ENCODE data around the gene CCDC134.

CCDC134 gene

DNA sequence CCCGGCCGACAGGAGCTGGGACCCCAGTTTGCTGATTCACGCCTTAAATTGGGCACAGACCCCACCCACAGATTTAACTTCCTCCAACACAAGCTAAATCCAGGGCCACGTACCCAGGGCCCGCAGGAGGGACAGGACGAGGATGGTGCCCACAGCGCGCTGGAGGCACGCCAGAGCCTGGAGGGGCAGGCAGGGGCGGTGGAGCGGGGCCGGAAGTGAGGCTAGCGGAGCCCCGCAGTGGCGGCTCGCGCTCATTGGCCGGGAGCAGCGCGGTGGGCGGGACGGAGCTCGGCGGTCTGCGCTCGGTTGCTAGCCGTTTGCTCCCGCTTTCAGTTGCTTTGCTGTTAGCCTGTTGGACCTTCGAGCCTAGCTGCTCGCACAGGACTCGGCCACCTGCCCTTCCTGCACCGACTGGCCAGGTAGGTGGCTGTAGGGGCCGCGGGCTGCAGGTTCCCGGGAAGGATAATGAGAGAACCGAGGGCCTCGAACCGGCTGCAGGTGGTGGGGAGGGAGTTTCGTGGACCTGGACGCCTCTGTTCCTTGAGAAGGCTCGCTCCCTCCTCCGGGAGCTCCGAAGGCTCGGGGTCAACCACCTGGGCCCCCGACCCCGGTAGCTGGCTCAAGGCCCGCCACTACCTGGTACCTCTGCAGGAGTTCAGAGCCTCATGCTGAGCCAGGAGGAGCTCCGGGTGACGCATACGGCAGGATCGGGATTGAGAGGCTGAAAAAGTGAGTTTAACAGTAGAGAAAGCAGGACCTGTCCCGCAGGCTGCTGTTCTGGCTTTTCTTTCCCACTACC lies at the start of gene CCDC134 (continued):
- peak; percentile 63; the same call in 1 of the 2 replicates for TF ChIP-seq GLIS1 (tag by site-specific recombination; IDR thresholded peaks at IDR 0.05)
- TF ChIP-seq SCRT1 (tag by site-specific recombination; IDR thresholded peaks at IDR 0.05; ENCODE audit: borderline replicate concordance), result peak; percentile 79; the same call in 1 of the 2 replicates
- TF ChIP-seq, protein P1, sequence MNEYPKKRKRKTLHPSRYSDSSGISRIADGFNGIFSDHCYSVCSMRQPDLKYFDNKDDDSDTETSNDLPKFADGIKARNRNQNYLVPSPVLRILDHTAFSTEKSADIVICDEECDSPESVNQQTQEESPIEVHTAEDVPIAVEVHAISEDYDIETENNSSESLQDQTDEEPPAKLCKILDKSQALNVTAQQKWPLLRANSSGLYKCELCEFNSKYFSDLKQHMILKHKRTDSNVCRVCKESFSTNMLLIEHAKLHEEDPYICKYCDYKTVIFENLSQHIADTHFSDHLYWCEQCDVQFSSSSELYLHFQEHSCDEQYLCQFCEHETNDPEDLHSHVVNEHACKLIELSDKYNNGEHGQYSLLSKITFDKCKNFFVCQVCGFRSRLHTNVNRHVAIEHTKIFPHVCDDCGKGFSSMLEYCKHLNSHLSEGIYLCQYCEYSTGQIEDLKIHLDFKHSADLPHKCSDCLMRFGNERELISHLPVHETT (tag by site-specific recombination; IDR thresholded peaks at IDR 0.05), result peak; percentile 48; the same call in 1 of the 2 replicates
- TF ChIP-seq ZBTB8A (tag by site-specific recombination; IDR thresholded peaks at IDR 0.05), result peak; percentile 98
- peak; percentile 73 for TF ChIP-seq ZBTB26 (tag by site-specific recombination; optimal IDR thresholded peaks at IDR 0.05)
- TF ChIP-seq ZNF341 (tag by site-specific recombination; IDR thresholded peaks at IDR 0.05; ENCODE audit: low read depth), result peak; percentile 62
- TF ChIP-seq ZBTB48 (tag by site-specific recombination; IDR thresholded peaks at IDR 0.05), result peak; percentile 13; the same call in 1 of the 2 replicates
- peak; percentile 69 for TF ChIP-seq EGR2 (tag by site-specific recombination; IDR thresholded peaks at IDR 0.05; ENCODE audit: low read depth)
- TF ChIP-seq, protein P2, sequence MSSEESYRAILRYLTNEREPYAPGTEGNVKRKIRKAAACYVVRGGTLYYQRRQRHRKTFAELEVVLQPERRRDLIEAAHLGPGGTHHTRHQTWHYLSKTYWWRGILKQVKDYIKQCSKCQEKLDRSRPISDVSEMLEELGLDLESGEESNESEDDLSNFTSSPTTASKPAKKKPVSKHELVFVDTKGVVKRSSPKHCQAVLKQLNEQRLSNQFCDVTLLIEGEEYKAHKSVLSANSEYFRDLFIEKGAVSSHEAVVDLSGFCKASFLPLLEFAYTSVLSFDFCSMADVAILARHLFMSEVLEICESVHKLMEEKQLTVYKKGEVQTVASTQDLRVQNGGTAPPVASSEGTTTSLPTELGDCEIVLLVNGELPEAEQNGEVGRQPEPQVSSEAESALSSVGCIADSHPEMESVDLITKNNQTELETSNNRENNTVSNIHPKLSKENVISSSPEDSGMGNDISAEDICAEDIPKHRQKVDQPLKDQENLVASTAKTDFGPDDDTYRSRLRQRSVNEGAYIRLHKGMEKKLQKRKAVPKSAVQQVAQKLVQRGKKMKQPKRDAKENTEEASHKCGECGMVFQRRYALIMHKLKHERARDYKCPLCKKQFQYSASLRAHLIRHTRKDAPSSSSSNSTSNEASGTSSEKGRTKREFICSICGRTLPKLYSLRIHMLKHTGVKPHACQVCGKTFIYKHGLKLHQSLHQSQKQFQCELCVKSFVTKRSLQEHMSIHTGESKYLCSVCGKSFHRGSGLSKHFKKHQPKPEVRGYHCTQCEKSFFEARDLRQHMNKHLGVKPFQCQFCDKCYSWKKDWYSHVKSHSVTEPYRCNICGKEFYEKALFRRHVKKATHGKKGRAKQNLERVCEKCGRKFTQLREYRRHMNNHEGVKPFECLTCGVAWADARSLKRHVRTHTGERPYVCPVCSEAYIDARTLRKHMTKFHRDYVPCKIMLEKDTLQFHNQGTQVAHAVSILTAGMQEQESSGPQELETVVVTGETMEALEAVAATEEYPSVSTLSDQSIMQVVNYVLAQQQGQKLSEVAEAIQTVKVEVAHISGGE (tag by site-specific recombination; conservative IDR thresholded peaks at IDR 0.05; ENCODE audit: low read depth), result peak; percentile 58; the same call in 1 of the 2 replicates
- TF ChIP-seq ZNF335 (tag by site-specific recombination; conservative IDR thresholded peaks at IDR 0.05), result peak; percentile 81
- TF ChIP-seq ZNF501 (tag by site-specific recombination; IDR thresholded peaks at IDR 0.05), result peak; percentile 79
- peak; percentile 91 for TF ChIP-seq SP2 (tag by site-specific recombination; IDR thresholded peaks at IDR 0.05)
- TF ChIP-seq ZFP69B (tag by site-specific recombination; IDR thresholded peaks at IDR 0.05), result peak; percentile 10; the same call in 1 of the 2 replicates
- TF ChIP-seq ZXDB (tag by site-specific recombination; IDR thresholded peaks at IDR 0.05), result peak; percentile 97
- TF ChIP-seq, protein P3, sequence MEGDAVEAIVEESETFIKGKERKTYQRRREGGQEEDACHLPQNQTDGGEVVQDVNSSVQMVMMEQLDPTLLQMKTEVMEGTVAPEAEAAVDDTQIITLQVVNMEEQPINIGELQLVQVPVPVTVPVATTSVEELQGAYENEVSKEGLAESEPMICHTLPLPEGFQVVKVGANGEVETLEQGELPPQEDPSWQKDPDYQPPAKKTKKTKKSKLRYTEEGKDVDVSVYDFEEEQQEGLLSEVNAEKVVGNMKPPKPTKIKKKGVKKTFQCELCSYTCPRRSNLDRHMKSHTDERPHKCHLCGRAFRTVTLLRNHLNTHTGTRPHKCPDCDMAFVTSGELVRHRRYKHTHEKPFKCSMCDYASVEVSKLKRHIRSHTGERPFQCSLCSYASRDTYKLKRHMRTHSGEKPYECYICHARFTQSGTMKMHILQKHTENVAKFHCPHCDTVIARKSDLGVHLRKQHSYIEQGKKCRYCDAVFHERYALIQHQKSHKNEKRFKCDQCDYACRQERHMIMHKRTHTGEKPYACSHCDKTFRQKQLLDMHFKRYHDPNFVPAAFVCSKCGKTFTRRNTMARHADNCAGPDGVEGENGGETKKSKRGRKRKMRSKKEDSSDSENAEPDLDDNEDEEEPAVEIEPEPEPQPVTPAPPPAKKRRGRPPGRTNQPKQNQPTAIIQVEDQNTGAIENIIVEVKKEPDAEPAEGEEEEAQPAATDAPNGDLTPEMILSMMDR (tag by site-specific recombination; IDR thresholded peaks at IDR 0.05), result peak; percentile 12; the same call in 1 of the 2 replicates
- TF ChIP-seq, protein P4, sequence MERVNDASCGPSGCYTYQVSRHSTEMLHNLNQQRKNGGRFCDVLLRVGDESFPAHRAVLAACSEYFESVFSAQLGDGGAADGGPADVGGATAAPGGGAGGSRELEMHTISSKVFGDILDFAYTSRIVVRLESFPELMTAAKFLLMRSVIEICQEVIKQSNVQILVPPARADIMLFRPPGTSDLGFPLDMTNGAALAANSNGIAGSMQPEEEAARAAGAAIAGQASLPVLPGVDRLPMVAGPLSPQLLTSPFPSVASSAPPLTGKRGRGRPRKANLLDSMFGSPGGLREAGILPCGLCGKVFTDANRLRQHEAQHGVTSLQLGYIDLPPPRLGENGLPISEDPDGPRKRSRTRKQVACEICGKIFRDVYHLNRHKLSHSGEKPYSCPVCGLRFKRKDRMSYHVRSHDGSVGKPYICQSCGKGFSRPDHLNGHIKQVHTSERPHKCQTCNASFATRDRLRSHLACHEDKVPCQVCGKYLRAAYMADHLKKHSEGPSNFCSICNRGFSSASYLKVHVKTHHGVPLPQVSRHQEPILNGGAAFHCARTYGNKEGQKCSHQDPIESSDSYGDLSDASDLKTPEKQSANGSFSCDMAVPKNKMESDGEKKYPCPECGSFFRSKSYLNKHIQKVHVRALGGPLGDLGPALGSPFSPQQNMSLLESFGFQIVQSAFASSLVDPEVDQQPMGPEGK (tag by site-specific recombination; IDR thresholded peaks at IDR 0.05), result peak; percentile 98
- TF ChIP-seq, protein P5, sequence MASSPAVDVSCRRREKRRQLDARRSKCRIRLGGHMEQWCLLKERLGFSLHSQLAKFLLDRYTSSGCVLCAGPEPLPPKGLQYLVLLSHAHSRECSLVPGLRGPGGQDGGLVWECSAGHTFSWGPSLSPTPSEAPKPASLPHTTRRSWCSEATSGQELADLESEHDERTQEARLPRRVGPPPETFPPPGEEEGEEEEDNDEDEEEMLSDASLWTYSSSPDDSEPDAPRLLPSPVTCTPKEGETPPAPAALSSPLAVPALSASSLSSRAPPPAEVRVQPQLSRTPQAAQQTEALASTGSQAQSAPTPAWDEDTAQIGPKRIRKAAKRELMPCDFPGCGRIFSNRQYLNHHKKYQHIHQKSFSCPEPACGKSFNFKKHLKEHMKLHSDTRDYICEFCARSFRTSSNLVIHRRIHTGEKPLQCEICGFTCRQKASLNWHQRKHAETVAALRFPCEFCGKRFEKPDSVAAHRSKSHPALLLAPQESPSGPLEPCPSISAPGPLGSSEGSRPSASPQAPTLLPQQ (tag by site-specific recombination; IDR thresholded peaks at IDR 0.05), result peak; percentile 68; the same call in 1 of the 2 replicates
- peak; percentile 88 for TF ChIP-seq ZNF133 (tag by site-specific recombination; IDR thresholded peaks at IDR 0.05)
- 0 out of 2 replicates have a peak, but pooled peaks have one; percentile 40 for TF ChIP-seq KLF7 (tag by site-specific recombination; IDR thresholded peaks at IDR 0.05; ENCODE audit: borderline replicate concordance)
- peak; percentile 18; the same call in 1 of the 2 replicates for TF ChIP-seq ZSCAN30 (tag by site-specific recombination; IDR thresholded peaks at IDR 0.05)
- TF ChIP-seq GLIS2 (tag by site-specific recombination; IDR thresholded peaks at IDR 0.05), result peak; percentile 74
- no peak for TF ChIP-seq ZNF514 (tag by site-specific recombination; IDR thresholded peaks at IDR 0.05)
- peak; percentile 11; the same call in 1 of the 2 replicates for TF ChIP-seq ZBTB7A (tag by site-specific recombination; IDR thresholded peaks at IDR 0.05; ENCODE audit: low read depth)
- TF ChIP-seq PRDM1 (tag by site-specific recombination; IDR thresholded peaks at IDR 0.05), result peak; percentile 79
- TF ChIP-seq ZNF366 (tag by site-specific recombination; conservative IDR thresholded peaks at IDR 0.05), result 0 out of 2 replicates have a peak, but pooled peaks have one; percentile 31
- TF ChIP-seq ZBTB17 (tag by site-specific recombination; IDR thresholded peaks at IDR 0.05), result peak; percentile 99

Data from HEK293 (cell line).